Stimulated activated CD4-positive, alpha-beta T cell treated with anti-CD3 and anti-CD28 coated beads, Interleukin-4, amount 100 ng/mL, for 4 hours (primary cell): ENCODE results near the gene PDXK.
A peak's percentile ranks its signal among the peaks of the same experiment; 100 is the strongest.

Source experiments
- DNase-seq, 2 experiments: peaks; one replicate each; pipeline ENCODE4 v3.0.0-alpha.2; 2020

The PDXK gene

DNA sequence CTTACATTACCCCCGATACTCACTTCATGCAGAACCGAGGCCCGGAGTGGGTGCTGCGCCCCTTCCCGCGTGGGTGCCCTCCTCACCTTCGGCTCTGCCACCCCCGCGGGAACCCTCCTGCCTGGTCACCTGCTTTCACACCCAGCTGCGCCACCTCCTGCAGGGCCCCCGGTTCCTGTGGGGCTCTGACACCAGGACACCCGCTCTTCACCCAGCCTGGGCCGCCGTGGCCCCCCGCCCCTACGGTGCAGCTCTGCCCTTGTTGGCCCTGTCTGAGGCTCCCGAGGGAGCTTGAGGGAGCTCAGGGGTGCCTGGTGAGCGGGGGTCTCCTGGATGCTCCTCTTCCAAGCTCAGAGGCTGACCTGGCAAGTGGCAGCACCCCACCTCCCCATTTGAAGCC lies 89.4 kb downstream of the PDXK start:
- no peak for DNase-seq

- no peak for DNase-seq
Measured at GRCh38 chr21:43808832-43809251, 89.9 kb downstream of the PDXK start.

DNA sequence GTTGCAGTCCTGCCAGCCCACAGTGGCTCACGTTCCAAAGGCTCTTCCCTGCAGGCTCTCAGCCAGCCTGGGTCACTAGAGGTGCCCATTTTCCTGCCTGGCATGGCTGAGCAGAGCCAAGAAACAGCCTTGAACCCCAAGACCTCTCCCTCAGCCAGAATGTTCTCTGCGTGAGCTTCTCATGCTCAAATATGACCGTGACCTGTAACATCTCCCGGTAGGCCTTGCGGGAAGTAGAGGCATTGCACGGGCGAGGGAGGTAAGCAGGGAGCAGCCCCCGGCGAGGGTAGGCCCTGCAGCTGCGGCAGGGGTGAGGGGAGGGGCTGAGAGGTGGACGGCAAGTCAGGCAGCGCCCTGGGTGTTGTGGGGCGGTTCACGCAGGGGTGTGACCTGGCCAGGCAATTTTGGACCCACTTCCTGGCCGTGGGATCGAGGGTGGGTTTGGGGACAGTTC lies 90.4 kb downstream of the PDXK start:
- no peak for DNase-seq

DNA sequence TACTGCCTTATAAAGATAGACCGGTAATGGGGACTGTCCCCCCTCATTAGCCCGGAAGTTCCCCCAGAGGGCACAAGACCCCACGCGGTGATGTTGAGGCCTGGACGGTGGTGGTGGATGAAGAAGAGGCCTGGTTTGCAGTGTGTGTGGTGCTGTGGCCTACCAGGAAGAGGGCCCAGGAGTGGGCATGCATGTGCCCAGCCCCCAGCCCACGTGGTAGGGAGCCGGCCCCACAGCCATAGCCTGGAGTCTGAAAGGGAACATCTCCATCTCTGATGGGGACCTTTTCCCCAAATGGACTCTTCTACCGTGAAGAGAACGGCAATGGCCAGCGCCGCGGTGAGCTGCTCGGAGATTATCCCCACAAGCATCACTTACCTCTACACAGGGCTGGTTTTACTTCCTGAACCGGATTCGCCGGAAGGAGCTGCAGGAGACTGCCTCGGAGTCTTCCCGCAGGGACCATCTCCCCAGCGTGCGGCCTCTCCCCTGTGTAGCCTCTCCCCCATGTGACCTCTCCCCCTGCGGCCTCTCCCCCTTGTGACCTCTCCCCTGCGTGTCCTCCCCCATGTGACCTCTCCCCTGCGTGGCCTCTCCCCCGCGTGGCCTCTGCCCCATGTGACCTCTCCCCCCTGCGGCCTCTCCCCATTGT lies 91.0 kb downstream of the PDXK start:
- DNase-seq = no peak

- peak; percentile 78 to 90 for DNase-seq
Measured at GRCh38 chr21:43810505-43811261, 91.8 kb downstream of the PDXK start.

DNA sequence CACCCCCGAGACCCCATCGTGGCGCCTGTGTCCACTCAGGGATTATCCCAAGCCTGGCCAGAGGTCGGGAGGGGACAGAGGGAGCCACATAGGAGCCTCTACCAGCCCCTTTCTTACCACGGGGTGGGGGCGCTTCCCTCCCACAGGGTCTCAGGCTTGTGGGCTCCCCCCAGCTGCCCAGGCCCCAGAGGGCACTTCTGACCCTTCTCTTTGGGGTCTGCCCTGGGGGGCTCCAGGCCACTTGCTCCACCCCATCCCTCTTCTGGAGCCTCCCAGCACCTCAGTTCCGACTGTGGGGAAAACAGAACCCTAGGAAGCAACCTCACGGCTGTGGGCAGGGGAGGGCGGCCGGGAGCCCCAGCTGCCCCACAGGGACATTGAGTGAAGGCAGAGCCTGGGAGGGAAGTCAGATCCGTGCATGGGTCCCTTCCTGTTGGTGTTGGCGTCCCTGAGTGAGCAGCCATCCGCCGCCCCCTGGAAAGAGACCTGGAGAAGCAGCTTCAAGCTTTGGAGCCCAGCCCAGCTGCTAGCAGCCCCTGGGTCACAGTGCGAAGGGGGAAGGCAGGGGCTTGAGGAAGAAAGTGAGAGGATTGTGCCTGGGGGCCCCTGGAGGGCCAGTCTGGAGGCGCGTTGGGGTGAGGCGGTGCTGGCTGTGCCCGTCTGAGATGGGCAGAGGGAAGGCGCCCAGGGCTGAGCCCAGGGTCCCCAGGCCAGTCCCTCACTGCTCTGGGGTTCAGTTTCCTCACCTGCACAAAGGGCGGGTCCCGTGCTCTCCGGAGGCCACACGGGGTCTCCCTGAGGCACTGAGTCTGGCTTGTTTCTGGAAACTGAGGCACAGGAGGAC lies 92.6 kb downstream of the PDXK start:
- no peak for DNase-seq
